WTC11 (cell line): ENCODE results near the gene EXOC4. TPM values are rescaled to one million over a fixed set of nuclear protein-coding genes. Genes with fewer than 3 reads are reported as not detected.

ENCODE experiments used
- ATAC-seq: fragments of 200-7000 bp; cut with Tn5 transposase; 2 replicates; pipeline ENCODE4 v1.10.0; 2021; ENCODE audit warnings: mild to moderate bottlenecking, moderate library complexity
- CTCF ChIA-PET: fragments of 300-600 bp; sonication (Branson Sonifier 250); formaldehyde crosslinking; loops from one replicate; lab custom pipeline; 2021; ENCODE audit warnings: antibody characterized with exemption; lab: Charles Lee
- POLR2A ChIA-PET: fragments of 350-600 bp; sonication (Branson Sonifier 250); formaldehyde crosslinking; loops from one replicate; lab custom pipeline; 2021; ENCODE audit warnings: antibody characterized with exemption; lab: Charles Lee
- DNase-seq: peaks from one replicate; pipeline ENCODE4 v3.0.0; 2021; ENCODE audit warnings: low spot score
- H3K27ac Mint-ChIP-seq: 2 replicates; pipeline ENCODE4 v1.8.0; 2021; ENCODE audit warnings: mixed read lengths
- H3K27me3 Mint-ChIP-seq: 2 replicates; pipeline ENCODE4 v1.8.0; 2021; ENCODE audit warnings: low read depth, mild to moderate bottlenecking, moderate library complexity, mixed read lengths
- H3K36me3 Mint-ChIP-seq: 2 replicates; pipeline ENCODE4 v1.8.0; 2021; ENCODE audit warnings: mixed read lengths
- H3K4me1 Mint-ChIP-seq: 2 replicates; pipeline ENCODE4 v1.8.0; 2022; ENCODE audit warnings: mixed read lengths
- H3K4me3 Mint-ChIP-seq: 2 replicates; pipeline ENCODE4 v1.8.0; 2021; ENCODE audit warnings: mild to moderate bottlenecking, moderate library complexity, mixed read lengths
- H3K9me3 Mint-ChIP-seq: 2 replicates; pipeline ENCODE4 v1.8.0; 2021; ENCODE audit warnings: mixed read lengths
- ESRRA ChIP-seq: sonication (generic); formaldehyde crosslinking; IDR thresholded peaks from 2 replicates; pipeline ENCODE4 v1.8.1; 2022; ENCODE audit warnings: mild to moderate bottlenecking, missing genetic modification reagents, borderline replicate concordance
- FOXP1 ChIP-seq: sonication (generic); formaldehyde crosslinking; IDR thresholded peaks from 2 replicates; pipeline ENCODE4 v1.8.0; 2022; ENCODE audit warnings: missing genetic modification reagents, mild to moderate bottlenecking, moderate library complexity, borderline replicate concordance
- GTF2I ChIP-seq: fragments of 250-450 bp; sonication (Bioruptor Pico); conservative IDR thresholded peaks from 2 replicates; pipeline ENCODE4 v1.4.0; 2021; ENCODE audit warnings: mild to moderate bottlenecking
- MAX ChIP-seq: sonication (generic); formaldehyde crosslinking; IDR thresholded peaks from 2 replicates; pipeline ENCODE4 v1.8.0; 2022; ENCODE audit warnings: mild to moderate bottlenecking, missing genetic modification reagents
- NR3C1 ChIP-seq: sonication (generic); formaldehyde crosslinking; conservative IDR thresholded peaks from 2 replicates; pipeline ENCODE4 v1.8.1; 2023; ENCODE audit warnings: low read depth, mild to moderate bottlenecking, missing genetic modification reagents
- OVOL2 ChIP-seq: fragments of 250-450 bp; sonication (Bioruptor Pico); IDR thresholded peaks from 2 replicates; pipeline ENCODE4 v1.9.0; 2021; ENCODE audit warnings: mild to moderate bottlenecking, borderline replicate concordance
- PRDM15 ChIP-seq: sonication (generic); formaldehyde crosslinking; IDR thresholded peaks from 2 replicates; pipeline ENCODE4 v1.8.0; 2022; ENCODE audit warnings: missing genetic modification reagents
- PRRX2 ChIP-seq: fragments of 250-450 bp; sonication (Bioruptor Pico); IDR thresholded peaks from 2 replicates; pipeline ENCODE4 v1.8.0; 2021; ENCODE audit warnings: mild to moderate bottlenecking
- RELA ChIP-seq: sonication (generic); formaldehyde crosslinking; IDR thresholded peaks from 2 replicates; pipeline ENCODE4 v1.8.1; 2022; ENCODE audit warnings: missing genetic modification reagents, mild to moderate bottlenecking, borderline replicate concordance
- SMAD3 ChIP-seq: sonication (generic); formaldehyde crosslinking; IDR thresholded peaks from 2 replicates; pipeline ENCODE4 v1.8.0; 2022; ENCODE audit warnings: missing genetic modification reagents, mild to moderate bottlenecking, borderline replicate concordance
- SP1 ChIP-seq: sonication (generic); formaldehyde crosslinking; conservative IDR thresholded peaks from 2 replicates; pipeline ENCODE4 v1.8.1; 2022; ENCODE audit warnings: missing genetic modification reagents
- STAT6 ChIP-seq: sonication (generic); formaldehyde crosslinking; conservative IDR thresholded peaks from 2 replicates; pipeline ENCODE4 v1.8.1; 2023; ENCODE audit warnings: mild to moderate bottlenecking, low read depth, missing genetic modification reagents, moderate library complexity
- TEAD1 ChIP-seq: sonication (generic); formaldehyde crosslinking; IDR thresholded peaks from 2 replicates; pipeline ENCODE4 v1.8.0; 2022; ENCODE audit warnings: mild to moderate bottlenecking, missing genetic modification reagents
- TEAD4 ChIP-seq: sonication (generic); formaldehyde crosslinking; IDR thresholded peaks from 2 replicates; pipeline ENCODE4 v1.8.0; 2022; ENCODE audit warnings: mild to moderate bottlenecking, missing genetic modification reagents
- ZNF281 ChIP-seq: sonication (generic); formaldehyde crosslinking; IDR thresholded peaks from 2 replicates; pipeline ENCODE4 v1.8.0; 2023; ENCODE audit warnings: mild to moderate bottlenecking, missing genetic modification reagents
- ZNF416 ChIP-seq: fragments of 250-450 bp; sonication (Bioruptor Pico); IDR thresholded peaks from 2 replicates; pipeline ENCODE4 v1.9.0; 2021; ENCODE audit warnings: mild to moderate bottlenecking, inconsistent platforms
- ZNF671 ChIP-seq: fragments of 250-450 bp; sonication (Bioruptor Pico); IDR thresholded peaks from 2 replicates; pipeline ENCODE4 v1.8.0; 2021; ENCODE audit warnings: mild to moderate bottlenecking
- ZSCAN18 ChIP-seq: fragments of 250-450 bp; sonication (Bioruptor Pico); IDR thresholded peaks from 2 replicates; pipeline ENCODE4 v2.1.2; 2022; ENCODE audit warnings: mild to moderate bottlenecking, moderate library complexity
- total RNA-seq: library from RNA; stranded (reverse); gene quantifications from 3 replicates; pipeline ENCODE4 v1.2.3, GENCODE V29; 2021
- TF ChIP-seq, protein P1 (sequence below): fragments of 250-450 bp; sonication (Bioruptor Pico); IDR thresholded peaks from 2 replicates; pipeline ENCODE4 v1.9.0; 2021; ENCODE audit warnings: mild to moderate bottlenecking
- TF ChIP-seq, protein P2 (sequence below): sonication (generic); formaldehyde crosslinking; IDR thresholded peaks from 2 replicates; pipeline ENCODE4 v1.8.1; 2022; ENCODE audit warnings: mild to moderate bottlenecking, missing genetic modification reagents, moderate library complexity, borderline replicate concordance
- TF ChIP-seq, protein P3 (sequence below): fragments of 250-450 bp; sonication (Bioruptor Pico); IDR thresholded peaks from 2 replicates; pipeline ENCODE4 v1.9.0; 2021; ENCODE audit warnings: moderate library complexity, mild to moderate bottlenecking, inconsistent platforms, borderline replicate concordance

The EXOC4 gene
- total RNA-seq, 1 experiment from 2014 or later, result 62.0 TPM

GRCh38 chr7:133376514-133376913 is 123.6 kb downstream of the EXOC4 start (continued):
- TF ChIP-seq STAT6 (CRISPR knock-in tag) (no peak), SP1 (no peak), RELA (no peak), PRRX2 (CRISPR knock-in tag) (no peak), GTF2I (CRISPR knock-in tag) (no peak)

- DNase-seq, result no peak
- Mint-ChIP-seq H3K36me3 (peaks cover 8% of the 10 kb centered on the region), H3K27ac (peak overlapping the region; percentile 40), H3K4me3 (no peak overlapping the region), H3K4me1 (peaks cover 36% of the 10 kb centered on the region), H3K27me3 (no peaks in the 10 kb centered on the region), H3K9me3 (peaks cover 11% of the 10 kb centered on the region)
- CTCF ChIA-PET, result no interaction called here
- ATAC-seq, result no peak
- POLR2A ChIA-PET, result no interaction called here
- no peak for TF ChIP-seq ZSCAN18 (CRISPR knock-in tag)
- TF ChIP-seq PRDM15 (CRISPR knock-in tag), result no peak
- TF ChIP-seq OVOL2 (CRISPR knock-in tag), result no peak
- TF ChIP-seq, protein P1, sequence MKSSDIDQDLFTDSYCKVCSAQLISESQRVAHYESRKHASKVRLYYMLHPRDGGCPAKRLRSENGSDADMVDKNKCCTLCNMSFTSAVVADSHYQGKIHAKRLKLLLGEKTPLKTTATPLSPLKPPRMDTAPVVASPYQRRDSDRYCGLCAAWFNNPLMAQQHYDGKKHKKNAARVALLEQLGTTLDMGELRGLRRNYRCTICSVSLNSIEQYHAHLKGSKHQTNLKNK (CRISPR knock-in tag), result no peak
- TF ChIP-seq FOXP1 (CRISPR knock-in tag), result no peak
- TF ChIP-seq TEAD4, result no peak
- TF ChIP-seq, protein P2, sequence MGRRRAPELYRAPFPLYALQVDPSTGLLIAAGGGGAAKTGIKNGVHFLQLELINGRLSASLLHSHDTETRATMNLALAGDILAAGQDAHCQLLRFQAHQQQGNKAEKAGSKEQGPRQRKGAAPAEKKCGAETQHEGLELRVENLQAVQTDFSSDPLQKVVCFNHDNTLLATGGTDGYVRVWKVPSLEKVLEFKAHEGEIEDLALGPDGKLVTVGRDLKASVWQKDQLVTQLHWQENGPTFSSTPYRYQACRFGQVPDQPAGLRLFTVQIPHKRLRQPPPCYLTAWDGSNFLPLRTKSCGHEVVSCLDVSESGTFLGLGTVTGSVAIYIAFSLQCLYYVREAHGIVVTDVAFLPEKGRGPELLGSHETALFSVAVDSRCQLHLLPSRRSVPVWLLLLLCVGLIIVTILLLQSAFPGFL, result no peak
- TF ChIP-seq ZNF416 (CRISPR knock-in tag), result no peak
- TF ChIP-seq ZNF671 (CRISPR knock-in tag), result no peak
- no peak for TF ChIP-seq SMAD3 (CRISPR knock-in tag)
- no peak for TF ChIP-seq NR3C1 (CRISPR knock-in tag)
- TF ChIP-seq, protein P3, sequence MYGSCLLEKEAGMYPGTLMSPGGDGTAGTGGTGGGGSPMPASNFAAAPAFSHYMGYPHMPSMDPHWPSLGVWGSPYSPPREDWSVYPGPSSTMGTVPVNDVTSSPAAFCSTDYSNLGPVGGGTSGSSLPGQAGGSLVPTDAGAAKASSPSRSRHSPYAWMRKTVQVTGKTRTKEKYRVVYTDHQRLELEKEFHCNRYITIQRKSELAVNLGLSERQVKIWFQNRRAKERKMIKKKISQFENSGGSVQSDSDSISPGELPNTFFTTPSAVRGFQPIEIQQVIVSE (CRISPR knock-in tag), result no peak
- TF ChIP-seq MAX (CRISPR knock-in tag), result no peak
- no peak for TF ChIP-seq GTF2I (CRISPR knock-in tag)
- no peak for TF ChIP-seq SP1
- TF ChIP-seq ZNF281 (CRISPR knock-in tag), result no peak
- no peak for TF ChIP-seq TEAD1 (CRISPR knock-in tag)
- no peak for TF ChIP-seq ESRRA (CRISPR knock-in tag)
Measured at GRCh38 chr7:133381965-133382364, 129.1 kb downstream of the EXOC4 start.
